DOHH2 (cell line): ENCODE results near the gene DCK.

Experiments used
- CTCF ChIP-seq: fragments of 200-600 bp; sonication (generic); IDR thresholded peaks from one replicate; pipeline ENCODE4 v1.5.1; 2014; ENCODE audit warnings: antibody characterized with exemption, mild to moderate bottlenecking, low read depth, low read length; ENCODE audit not compliant: poor library complexity, severe bottlenecking
- EZH2phosphoT487 ChIP-seq: fragments of 200-600 bp; sonication (generic); IDR thresholded peaks from 2 replicates; pipeline ENCODE4 v1.6.1; 2017; ENCODE audit warnings: borderline replicate concordance, mild to moderate bottlenecking, antibody characterized with exemption, low read length, moderate library complexity, mixed read lengths

DNA sequence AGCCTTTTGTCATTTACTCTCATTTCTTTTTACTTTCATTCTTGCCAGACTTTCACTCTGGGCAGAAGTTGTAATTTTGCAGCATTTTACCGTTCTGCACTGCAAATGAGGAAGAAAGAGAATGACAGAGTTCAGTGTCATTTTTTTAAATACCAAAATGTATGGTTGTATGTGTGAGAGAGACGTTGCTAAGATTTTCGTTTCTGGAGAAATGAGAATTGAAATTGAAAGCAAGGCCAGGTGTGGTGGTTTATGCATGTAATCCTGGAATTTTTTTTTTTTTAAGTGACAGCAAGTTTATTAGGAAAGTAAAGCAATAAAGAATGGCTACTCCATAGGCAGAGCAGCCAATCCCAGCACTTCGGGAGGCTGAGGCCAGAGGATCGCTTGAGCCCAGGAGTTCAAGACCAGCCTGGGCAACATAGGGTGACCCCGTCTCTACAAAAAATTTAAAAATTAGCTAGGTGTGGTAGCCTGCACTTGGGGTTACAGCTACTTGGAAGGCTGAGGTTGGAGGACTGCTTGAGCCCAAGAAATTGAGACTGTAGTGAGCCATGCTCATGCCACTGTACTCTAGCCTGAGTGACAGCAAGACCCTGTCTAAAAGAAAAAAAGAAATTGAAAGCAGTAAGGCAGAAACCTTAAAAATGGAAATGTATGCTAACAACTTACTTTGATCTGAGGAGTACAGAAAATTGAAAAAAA lies 12.9 kb downstream of the DCK start:
- no peak for TF ChIP-seq CTCF
- TF ChIP-seq EZH2phosphoT487, result no peak
